OCI-LY1 (cell line): ENCODE results near the gene OSER1.

Experiments
- H2AFZ ChIP-seq: fragments of 200-600 bp; sonication (generic), shearing (Covaris generic); 2 replicates; pipeline ENCODE4 v1.6.0; 2014; ENCODE audit warnings: antibody characterized with exemption, mild to moderate bottlenecking, low read length
- H3F3A ChIP-seq: fragments of 200-600 bp; sonication (generic), shearing (Covaris generic); 2 replicates; pipeline ENCODE4 v1.6.0; 2014; ENCODE audit warnings: mild to moderate bottlenecking, antibody characterized with exemption, low read length, moderate library complexity; ENCODE audit not compliant: insufficient read depth
- H3K27ac ChIP-seq: fragments of 200-600 bp; sonication (generic); 2 replicates; pipeline ENCODE4 v1.5.1; 2014; ENCODE audit warnings: low read length, mixed run types, mild to moderate bottlenecking, low read depth; ENCODE audit not compliant: poor library complexity, severe bottlenecking
- H3K27me3 ChIP-seq: fragments of 200-600 bp; sonication (generic); 2 replicates; pipeline ENCODE4 v1.6.0; 2014; ENCODE audit warnings: antibody characterized with exemption, mild to moderate bottlenecking, low read length, moderate library complexity; ENCODE audit not compliant: insufficient read depth
- H3K36me3 ChIP-seq: fragments of 200-600 bp; sonication (generic); 2 replicates; pipeline ENCODE4 v1.6.1; 2014; ENCODE audit warnings: mild to moderate bottlenecking, antibody characterized with exemption, low read length, moderate library complexity, mixed read lengths; ENCODE audit not compliant: insufficient read depth
- H3K4me1 ChIP-seq: fragments of 200-600 bp; sonication (generic); 2 replicates; pipeline ENCODE4 v1.5.1; 2014; ENCODE audit warnings: mild to moderate bottlenecking, low read length, moderate library complexity; ENCODE audit not compliant: insufficient read depth, severe bottlenecking
- H3K4me2 ChIP-seq: fragments of 200-600 bp; sonication (generic), shearing (Covaris generic); 2 replicates; pipeline ENCODE4 v1.6.1; 2014; ENCODE audit warnings: low read length
- H3K4me3 ChIP-seq: fragments of 200-600 bp; sonication (generic); 2 replicates; pipeline ENCODE4 v1.5.1; 2014; ENCODE audit warnings: low read length, low read depth, mild to moderate bottlenecking, mixed read lengths; ENCODE audit not compliant: poor library complexity, severe bottlenecking
- H3K79me2 ChIP-seq: fragments of 200-600 bp; shearing (Covaris generic); 2 replicates; pipeline ENCODE4 v1.6.1; 2016; ENCODE audit warnings: mixed run types, low read length, mixed read lengths; ENCODE audit not compliant: insufficient read depth
- H3K9ac ChIP-seq: fragments of 200-600 bp; sonication (generic), shearing (Covaris generic); 2 replicates; pipeline ENCODE4 v1.6.1; 2014; ENCODE audit warnings: mild to moderate bottlenecking, low read length, mixed read lengths
- H3K9me2 ChIP-seq: fragments of 200-600 bp; sonication (generic), shearing (Covaris generic); 2 replicates; pipeline ENCODE4 v1.6.1; 2014; ENCODE audit warnings: low read depth, mild to moderate bottlenecking, low read length, mixed read lengths
- H3K9me3 ChIP-seq: fragments of 200-600 bp; shearing (Covaris generic); 2 replicates; pipeline ENCODE4 v1.6.1; 2014; ENCODE audit warnings: low read length, mixed read lengths
- H4K20me1 ChIP-seq: fragments of 200-600 bp; sonication (generic), shearing (Covaris generic); 2 replicates; pipeline ENCODE4 v1.6.0; 2016; ENCODE audit warnings: mild to moderate bottlenecking, low read length; ENCODE audit not compliant: insufficient read depth
- CTCF ChIP-seq: fragments of 200-600 bp; sonication (generic), shearing (Covaris generic); IDR thresholded peaks from 2 replicates; pipeline ENCODE4 v1.5.1; 2017; ENCODE audit warnings: mild to moderate bottlenecking, antibody characterized with exemption, low read length, moderate library complexity, mixed read lengths
- EZH2 ChIP-seq: fragments of 200-600 bp; sonication (generic), shearing (Covaris generic); IDR thresholded peaks from 2 replicates; pipeline ENCODE4 v1.8.0; 2017; ENCODE audit warnings: borderline replicate concordance, mixed run types, mild to moderate bottlenecking, antibody characterized with exemption, low read length, moderate library complexity, mixed read lengths

OSER1 gene

DNA sequence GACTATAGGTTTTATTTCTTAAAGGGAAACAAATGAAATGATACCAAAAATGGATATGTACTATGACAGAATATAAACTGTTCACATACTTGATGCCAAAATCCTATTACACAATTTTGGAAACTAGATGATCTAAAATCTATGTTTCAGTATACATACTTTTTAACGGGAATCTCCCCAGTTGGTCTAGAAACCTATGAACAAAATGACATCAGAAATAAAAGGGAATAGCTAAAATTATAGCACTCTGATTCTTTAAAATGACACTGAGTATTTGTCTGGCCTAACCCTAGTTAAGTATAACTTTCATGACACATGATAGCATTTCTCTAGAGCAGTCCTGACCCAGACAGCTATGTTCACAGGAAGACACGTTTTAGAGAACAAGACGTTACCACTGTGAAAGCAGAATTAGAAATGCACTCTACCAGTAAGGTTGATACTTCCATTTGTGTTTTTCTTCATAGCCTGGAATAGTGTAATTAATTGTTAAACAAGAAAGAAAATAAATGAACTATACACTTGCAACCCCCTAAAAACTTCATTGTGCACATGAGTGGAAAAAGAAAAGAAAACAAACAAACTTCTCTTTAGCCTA, 3.3 kb downstream of the OSER1 start:
- H3K27me3 ChIP-seq, result no peaks in the 10 kb centered on the region
- peaks cover 39% of the 10 kb centered on the region for H3K4me1 ChIP-seq
- H4K20me1 ChIP-seq, result 0 out of 2 replicates have a peak, but pooled peaks cover 3% of the 10 kb centered on the region
- no peak for TF ChIP-seq EZH2
- TF ChIP-seq CTCF, result no peak
- H3K4me2 ChIP-seq, result peak overlapping the region; percentile 18; the same call in 1 of the 2 replicates
- no peak overlapping the region for H3K27ac ChIP-seq
- H3K4me3 ChIP-seq, result no peak overlapping the region
- H3F3A ChIP-seq, result no peaks in the 10 kb centered on the region
- H3K9ac ChIP-seq, result no peak overlapping the region
- no peaks in the 10 kb centered on the region for H3K9me2 ChIP-seq
- peaks cover 32% of the 10 kb centered on the region for H3K79me2 ChIP-seq
- no peaks in the 10 kb centered on the region for H3K9me3 ChIP-seq
- H2AFZ ChIP-seq, result no peak overlapping the region
- H3K36me3 ChIP-seq, result peaks cover 31% of the 10 kb centered on the region

DNA sequence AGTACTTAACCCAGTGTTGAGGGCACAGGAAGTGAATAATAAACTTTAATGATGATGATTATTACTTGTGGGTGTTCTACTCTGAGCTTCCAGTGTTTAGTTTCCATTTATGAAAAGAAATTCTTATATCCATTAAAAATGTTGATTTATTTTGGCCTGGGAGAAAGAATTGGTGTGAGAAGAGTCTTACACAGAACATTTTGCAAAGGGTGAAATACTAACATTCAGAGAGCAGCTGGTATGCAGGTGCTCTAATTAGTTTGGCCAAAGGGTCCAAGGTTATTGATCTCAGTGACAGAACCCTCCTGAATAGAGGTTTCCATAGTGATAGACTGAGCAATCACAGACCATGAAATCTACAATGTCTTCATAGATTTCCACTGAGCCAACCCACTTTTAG, 4.4 kb downstream of the OSER1 start:
- Histone ChIP-seq H4K20me1 (0 out of 2 replicates have a peak, but pooled peaks cover 3% of the 10 kb centered on the region), H3K4me1 (peaks cover 28% of the 10 kb centered on the region), H3K9ac (no peak overlapping the region), H3K79me2 (peaks cover 32% of the 10 kb centered on the region), H3K4me2 (no peak overlapping the region), H3K9me2 (no peaks in the 10 kb centered on the region), H3F3A (no peaks in the 10 kb centered on the region), H2AFZ (no peak overlapping the region), H3K4me3 (no peak overlapping the region), H3K9me3 (no peaks in the 10 kb centered on the region), H3K27ac (no peak overlapping the region), H3K36me3 (peaks cover 42% of the 10 kb centered on the region), H3K27me3 (no peaks in the 10 kb centered on the region)
- no peak for TF ChIP-seq EZH2
- no peak for TF ChIP-seq CTCF

- no peak overlapping the region for H3K4me3 ChIP-seq
- H3K36me3 ChIP-seq, result peaks cover 55% of the 10 kb centered on the region
- no peak overlapping the region for H3K9ac ChIP-seq
- H3K9me2 ChIP-seq, result no peaks in the 10 kb centered on the region
- H3F3A ChIP-seq, result no peaks in the 10 kb centered on the region
- H3K27me3 ChIP-seq, result no peaks in the 10 kb centered on the region
- peaks cover 28% of the 10 kb centered on the region for H3K79me2 ChIP-seq
- H3K9me3 ChIP-seq, result no peaks in the 10 kb centered on the region
- TF ChIP-seq CTCF, result no peak
- TF ChIP-seq EZH2, result no peak
- H2AFZ ChIP-seq, result no peak overlapping the region
- H3K4me2 ChIP-seq, result no peak overlapping the region
- 0 out of 2 replicates have a peak, but pooled peaks cover 5% of the 10 kb centered on the region for H4K20me1 ChIP-seq
- peaks cover 27% of the 10 kb centered on the region for H3K4me1 ChIP-seq
- H3K27ac ChIP-seq, result no peak overlapping the region
Observed at GRCh38 chr20:44204832-44205215, 5.7 kb downstream of the OSER1 start.
